Activated CD4-positive, alpha-beta T cell treated with anti-CD3 and anti-CD28 coated beads, Interleukin-2, amount 50 U/mL, for 24 hours (primary cell): ENCODE results near the gene KCNT2.

Experiments
- DNase-seq, 2 donors: peaks; one replicate each; pipeline ENCODE4 v3.0.0-alpha.2; 2020; ENCODE audit warnings: low read depth in 1 of 2, low spot score in 1 of 2

KCNT2 gene

DNA sequence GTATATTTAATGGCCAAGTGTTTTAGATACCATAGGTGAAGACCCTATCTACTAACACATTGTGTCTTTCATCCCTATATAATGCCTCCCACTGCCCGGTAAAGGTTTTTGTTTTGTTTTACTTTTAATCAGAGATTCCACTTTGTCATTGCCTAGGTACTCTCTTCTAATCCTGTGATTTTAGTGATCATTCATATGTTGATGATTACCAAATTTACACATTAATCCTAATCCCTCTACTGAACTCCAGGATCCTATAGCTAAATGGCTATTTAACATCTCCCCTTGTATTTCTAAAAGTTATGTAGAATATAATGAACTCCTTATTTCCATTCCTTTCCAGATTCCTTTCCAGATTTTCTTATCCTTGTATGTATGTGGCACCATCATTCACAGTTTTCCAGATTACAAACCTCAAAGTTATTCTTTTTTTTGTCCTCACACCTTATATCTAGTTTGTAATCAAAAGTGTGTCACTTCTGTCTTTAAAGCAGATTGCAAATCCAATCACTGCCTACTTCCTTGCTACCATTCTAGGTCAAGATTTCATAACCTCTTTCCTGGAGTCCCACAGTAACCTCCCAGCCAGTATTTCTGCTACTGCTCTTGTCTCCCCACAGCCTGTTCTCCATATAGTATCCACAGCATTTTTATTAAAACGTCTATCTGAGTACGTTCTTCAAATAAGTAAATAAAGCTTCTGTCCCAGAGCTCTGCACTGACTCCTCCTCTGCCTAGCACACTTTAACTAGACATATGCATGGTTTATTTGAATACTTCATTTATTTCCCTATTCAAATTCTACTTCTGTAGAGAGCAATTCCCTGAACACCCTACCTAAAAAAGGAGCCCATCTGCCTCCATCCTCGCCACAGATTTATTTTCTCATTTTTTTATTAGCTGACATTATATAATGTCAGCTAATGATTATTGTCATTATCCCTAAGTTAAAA is 157.8 kb downstream of the KCNT2 start:
- no peak for DNase-seq

DNA sequence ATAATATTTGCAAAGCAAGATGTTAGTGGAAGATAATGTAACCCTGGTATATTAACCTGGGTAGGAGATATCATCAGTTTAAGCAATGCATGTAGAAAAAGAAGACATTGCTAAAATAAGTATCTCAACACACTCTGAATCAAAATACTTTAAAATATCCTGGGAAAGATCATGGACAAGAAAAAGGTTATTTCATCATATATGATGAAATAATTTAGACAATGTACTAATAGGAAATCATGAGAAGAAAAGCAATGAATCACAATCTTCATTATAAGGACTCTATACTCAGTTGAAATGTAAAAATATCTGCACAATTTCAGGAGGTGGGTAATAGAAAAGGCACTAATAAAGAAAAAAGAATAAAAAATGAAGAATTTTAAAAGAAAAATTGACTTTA is 158.8 kb downstream of the KCNT2 start:
- DNase-seq, result no peak

DNA sequence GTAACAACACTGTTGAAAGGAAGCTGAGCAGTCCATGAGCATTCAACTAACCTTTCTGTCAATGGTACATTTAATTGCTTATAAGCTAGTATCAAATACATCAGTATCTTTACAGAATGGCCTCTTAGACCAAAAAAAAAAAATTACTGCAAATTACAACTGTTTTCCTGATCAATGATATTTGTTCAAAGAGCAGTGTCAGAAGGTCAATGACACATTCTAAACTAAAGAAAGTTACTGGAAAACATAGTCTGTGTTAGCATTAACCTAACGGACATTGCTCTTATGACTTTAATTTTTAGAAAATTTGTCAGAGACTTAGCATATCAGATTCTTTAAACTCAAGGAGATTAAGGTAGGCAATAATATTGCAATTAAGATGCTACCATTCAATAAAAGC is 162.5 kb downstream of the KCNT2 start:
- no peak for DNase-seq

DNA sequence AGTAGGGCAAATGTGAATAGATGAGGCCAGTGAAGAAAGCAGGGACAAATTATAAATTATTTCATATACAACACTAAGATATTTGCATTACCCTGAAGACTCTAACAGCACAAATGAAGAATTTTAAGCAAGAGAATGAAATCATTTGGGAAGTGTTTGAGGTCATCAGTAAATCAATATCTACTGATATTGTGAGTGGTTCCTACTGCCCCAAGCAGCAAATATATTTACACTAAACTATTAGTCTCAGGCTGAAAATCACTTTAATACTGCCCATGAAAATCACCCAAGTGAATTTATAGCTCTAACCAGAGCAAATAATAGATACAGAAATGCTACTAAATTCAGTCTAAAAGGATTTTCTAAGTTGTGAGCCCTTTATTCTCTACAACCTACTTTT is 163.6 kb downstream of the KCNT2 start:
- DNase-seq, result no peak

DNA sequence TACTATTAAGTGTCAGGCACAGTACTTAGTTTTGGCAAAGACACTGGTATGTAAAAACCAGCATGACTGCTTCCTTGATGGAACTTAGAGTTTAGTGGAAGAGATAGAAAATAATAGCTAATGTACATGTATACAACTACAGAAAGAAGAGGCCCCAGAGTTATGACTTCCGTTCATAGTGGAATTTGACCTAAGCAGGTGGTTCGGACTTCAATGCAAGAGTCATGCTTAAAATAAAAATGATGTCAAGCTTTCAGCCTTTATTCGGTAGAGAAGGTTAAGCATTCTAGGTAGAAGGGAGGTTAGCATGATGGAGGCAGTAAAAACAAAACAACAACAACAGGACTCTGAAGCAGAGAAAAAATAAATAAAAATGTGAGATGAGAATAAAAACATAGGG is 165.9 kb downstream of the KCNT2 start:
- DNase-seq, result no peak

DNA sequence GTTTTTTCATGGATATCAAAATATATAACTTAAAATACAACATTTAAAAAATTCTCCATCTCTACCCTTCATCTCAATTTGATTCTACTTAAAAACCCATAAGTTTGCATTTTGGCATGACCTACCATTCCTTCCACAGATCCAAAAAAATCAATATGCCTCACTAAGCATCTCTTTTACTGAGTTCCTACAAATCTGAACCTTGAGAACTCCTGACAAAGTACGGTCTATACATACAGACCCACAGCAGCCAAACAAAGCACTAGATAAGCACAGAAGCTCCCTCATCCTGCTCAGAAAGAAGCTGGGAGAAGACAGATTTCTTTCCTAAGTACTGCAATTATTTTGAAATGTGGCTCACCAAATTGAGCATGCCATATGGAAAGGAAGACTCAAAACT is 167.5 kb downstream of the KCNT2 start:
- DNase-seq, result no peak

DNA sequence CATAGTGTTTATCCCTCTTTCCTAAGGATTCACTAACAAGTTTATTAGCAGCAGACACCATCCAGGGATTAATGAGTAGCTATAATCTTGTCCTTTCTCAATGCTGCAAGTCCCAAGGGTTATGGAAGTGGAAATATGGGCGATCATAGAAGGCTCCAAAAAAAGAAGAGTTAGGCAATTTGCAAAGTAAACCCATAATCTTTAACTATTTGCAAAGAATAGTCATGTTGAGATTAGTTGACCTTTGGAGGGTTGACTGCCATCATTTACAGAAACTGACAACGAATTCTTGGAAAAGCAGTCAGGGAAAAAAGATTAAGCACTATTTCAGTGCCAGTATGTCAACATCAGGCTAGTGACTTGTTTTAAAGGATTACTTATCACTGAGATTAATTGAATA is 169.9 kb downstream of the KCNT2 start:
- DNase-seq, result no peak

DNA sequence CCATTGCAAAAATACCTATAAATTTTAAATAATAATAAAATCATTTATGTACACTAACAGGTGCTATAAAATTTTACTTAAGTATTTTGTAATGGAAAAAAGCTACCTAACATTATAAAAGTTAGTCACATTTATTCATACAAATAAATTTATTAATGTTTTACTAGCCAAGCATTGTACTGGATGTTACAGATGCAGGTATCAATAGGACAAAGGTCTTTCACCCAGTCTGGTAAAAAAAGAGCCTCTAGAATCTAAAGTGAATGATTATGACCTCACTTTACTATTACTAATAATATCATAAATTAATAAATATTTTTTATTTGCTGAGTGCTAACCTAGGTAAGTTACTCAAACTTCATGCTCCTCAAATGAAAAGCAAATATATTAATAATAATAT is 170.6 kb downstream of the KCNT2 start:
- DNase-seq, result no peak

DNA sequence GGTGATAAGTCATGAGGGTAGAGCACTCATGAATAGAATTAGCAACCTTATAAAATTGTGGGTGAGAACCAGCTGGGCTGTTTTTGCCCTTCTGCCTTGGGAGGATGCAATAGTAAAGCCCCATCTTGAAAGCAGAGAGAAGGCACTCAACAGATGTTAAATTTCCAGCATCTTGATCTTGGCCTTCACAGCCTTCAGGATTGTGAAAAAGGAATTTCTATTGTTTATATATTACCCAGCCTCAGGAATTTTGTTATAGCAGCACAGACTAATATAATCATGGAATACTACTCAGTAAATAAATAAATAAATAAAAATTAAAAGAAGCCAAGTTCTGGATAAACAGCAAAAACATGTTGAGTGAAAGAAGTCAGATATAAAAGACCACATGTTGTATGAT is 175.2 kb downstream of the KCNT2 start:
- DNase-seq, result no peak

DNA sequence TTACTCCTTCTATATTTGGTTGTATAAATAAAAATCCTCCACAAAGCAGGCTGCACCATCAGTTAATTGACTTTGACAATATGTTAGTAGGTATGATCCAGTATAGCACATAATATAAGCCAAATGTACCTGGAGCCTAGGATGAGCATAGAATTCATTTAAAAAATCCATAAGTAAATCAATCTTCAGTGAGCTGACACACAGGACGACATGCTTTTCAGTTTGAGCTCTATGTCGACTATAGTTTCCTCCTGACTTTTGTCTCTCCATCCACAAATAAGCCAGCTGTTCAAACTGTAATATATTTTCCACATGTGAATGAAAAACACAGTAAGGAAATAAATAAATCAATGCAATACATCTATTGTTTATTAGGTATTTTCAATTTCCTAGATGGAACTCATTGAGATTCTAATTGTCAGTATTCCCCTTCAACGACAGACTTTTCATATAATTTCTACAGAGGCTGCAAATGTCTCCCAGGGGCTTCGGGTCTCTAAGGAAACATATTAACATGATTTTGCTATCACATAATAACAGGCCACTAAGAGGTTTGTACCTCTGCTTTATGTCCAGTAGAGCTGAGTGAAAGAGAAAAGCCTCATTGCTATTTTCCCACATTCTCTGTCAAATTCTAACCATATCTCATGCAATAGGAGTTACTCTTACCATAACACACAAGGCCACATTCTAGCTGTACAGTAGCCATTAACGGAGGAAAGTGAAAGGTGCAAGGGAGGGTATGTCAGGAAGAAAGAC is 180.1 kb downstream of the KCNT2 start:
- DNase-seq, result no peak

DNA sequence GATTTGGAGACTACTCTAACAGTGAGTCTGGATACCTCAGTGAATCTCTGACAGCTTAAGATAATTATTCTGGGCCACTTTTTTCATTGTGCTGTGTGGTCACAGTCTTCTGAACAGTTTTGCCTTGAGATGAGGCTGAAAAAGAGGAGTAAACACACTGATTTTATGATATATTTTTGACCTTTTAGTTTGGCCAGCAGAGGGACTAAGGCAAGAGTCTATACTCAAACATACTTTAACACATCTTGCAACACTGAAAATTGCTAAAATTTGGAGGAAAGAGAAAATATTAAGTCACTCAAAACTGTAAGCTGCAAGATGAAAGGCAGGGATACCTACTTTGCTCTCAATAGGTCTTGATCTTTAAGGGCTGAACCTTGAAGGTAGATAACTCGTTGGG is 182.7 kb downstream of the KCNT2 start:
- no peak for DNase-seq

DNA sequence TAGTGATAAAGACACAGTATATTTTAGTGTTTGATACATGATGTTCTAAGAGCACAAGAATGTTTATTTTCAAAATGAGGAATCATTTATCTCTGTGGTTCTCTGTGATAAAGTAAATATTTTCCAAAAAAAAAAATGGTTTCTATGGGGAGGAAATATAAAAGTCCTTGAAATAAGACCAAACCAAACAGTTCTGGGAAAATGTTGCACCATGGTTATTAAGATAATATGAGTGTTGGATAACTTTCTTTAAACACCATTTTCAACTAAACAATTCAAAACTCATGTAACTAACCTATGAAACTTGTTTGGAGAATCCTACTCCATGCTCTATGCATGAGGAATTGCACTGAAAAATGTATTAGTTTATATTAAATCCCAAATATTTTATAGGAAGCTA is 184.6 kb downstream of the KCNT2 start:
- no peak for DNase-seq

DNA sequence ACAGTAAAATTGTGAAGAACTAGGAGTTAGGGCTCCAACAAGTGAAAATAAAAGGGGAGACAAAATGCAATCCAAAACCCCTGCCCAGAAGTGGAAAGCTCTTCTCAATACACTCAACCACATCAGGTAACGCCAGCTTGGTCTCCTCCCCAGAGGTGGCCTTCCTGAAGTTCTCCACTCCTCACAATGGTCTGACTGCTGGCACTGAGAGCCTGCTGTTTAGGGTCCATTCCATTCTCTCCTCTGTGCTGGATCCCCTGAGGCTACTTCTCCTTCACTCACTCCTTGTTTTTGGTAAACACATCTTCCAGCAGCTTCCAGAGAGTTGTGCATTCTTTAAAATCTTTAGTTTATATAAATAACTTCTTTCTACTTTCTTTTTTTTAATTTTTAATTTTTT is 189.5 kb downstream of the KCNT2 start:
- DNase-seq, result no peak

DNA sequence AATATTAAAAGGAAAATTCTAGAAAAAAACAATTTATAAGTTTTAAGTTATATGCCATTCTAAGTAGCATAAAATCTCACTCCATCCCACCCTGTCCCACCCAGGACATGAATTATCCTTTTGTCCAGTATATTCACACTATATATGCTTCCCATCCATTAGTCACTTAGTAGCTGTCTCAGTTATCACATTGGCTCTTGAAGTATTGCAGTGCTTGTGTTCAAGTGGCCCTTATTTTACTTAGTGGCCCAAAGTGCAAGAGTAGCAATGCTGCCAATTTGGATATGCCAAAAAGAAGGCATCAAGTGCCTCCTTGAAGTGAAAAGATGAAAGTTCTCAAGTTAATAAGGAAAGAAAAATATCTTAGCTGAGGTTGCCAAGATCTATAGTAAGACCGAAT is 192.3 kb downstream of the KCNT2 start:
- no peak for DNase-seq

DNA sequence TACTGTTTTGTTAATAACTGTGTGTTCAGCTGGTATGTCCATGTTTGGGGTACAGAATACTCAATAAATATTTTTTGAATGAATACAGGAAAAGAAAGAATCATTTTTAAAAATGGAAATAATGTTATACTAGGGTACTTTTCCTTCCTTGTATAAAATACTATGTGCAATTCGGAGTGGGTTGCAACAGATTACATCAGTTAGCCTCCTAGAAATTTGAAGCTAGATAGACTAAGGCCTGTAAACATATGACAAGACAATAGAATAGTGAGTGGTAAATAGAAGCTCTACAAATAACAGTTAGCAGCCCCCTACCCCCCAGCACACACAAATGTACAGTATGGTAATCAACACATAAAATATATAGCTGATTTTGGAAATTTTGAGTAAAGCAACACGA is 195.9 kb downstream of the KCNT2 start:
- DNase-seq, result no peak

DNA sequence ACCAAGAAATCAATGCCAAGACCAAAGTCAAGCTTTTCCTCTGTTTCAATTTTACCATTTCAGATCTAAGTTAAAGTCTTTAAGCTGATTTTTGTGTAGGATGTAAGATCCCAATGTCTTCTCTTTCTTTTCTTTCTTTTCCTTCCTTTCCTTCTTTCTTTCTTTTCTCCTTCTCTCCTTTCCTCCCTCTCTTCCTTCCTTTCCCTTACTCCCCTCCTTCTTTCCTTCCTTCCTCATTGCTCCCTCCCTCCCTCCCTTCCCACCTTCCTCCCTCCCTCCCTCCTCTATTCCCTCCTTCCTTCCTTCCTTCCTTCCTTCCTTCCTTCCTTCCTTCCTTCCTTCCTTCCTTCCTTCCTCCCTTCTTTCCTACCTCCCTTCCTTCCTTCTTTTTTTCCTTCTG is 197.5 kb downstream of the KCNT2 start:
- DNase-seq, result no peak

DNA sequence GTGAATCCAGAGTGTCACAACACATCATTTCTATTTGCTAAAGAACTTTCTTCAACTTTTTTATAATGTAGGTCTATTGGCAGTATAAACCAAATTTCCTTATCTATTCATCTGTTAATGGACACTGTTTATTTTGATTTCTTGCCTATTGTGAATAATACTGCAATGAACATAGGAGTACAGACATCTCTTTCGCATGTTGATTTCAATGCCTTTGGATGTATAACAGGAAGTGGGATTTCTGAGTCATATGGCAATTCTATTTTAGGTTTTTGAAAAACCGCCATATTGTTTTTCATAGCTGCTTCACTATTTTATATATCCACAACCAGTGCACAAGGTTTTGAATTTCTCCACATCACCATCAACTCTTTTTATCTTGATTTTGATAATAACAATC is 198.7 kb downstream of the KCNT2 start:
- no peak for DNase-seq

DNA sequence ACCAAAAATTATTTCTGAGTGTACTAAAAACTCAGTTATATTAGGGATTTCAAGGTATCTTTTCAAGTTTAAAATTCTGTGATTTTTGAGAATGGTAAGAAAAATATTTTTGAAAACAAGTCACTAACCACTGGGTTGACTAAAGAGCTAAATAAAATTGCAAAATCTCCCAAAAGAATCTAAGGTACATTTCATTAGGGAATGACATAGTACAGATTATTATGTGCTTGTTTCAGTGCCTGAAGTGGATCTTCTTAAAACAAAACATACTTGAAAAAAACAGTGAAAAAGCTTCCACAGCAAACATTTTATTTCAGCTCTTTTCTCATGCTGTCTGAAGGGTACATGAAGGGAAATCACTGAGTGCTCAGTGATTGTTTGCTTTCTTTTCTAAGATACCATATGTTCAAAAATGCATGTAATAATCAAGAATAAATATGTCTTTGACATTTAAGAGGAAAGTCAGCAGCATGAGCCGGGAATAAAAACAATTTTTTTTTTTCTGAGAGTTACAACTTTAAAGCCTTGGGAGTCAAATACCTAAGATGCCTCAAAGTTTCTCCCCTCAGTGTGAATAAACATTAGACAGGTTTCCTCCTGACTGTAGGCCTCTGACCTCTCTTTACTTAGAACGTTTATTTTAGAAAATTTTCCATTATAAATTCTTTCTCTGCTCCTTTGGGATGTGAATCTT is 200.7 kb downstream of the KCNT2 start:
- no peak for DNase-seq

DNA sequence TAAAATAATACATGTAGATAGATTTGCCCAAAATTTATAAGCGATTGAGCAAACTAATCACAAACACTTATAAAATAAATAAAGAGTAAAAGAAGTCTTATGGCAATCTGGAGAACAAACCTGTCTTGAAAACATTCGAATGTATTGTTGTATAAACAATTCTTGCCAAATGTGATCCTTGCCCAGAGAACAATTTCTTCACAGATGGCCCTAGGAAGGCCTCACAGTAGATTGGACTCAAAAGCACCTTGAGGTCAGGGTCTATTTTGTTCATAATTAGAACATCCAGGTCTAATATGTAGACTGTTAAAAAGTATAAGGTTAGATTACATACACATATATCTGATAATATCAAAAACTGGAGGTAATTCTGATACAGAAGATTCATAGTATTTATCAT is 202.4 kb downstream of the KCNT2 start:
- DNase-seq, result no peak

DNA sequence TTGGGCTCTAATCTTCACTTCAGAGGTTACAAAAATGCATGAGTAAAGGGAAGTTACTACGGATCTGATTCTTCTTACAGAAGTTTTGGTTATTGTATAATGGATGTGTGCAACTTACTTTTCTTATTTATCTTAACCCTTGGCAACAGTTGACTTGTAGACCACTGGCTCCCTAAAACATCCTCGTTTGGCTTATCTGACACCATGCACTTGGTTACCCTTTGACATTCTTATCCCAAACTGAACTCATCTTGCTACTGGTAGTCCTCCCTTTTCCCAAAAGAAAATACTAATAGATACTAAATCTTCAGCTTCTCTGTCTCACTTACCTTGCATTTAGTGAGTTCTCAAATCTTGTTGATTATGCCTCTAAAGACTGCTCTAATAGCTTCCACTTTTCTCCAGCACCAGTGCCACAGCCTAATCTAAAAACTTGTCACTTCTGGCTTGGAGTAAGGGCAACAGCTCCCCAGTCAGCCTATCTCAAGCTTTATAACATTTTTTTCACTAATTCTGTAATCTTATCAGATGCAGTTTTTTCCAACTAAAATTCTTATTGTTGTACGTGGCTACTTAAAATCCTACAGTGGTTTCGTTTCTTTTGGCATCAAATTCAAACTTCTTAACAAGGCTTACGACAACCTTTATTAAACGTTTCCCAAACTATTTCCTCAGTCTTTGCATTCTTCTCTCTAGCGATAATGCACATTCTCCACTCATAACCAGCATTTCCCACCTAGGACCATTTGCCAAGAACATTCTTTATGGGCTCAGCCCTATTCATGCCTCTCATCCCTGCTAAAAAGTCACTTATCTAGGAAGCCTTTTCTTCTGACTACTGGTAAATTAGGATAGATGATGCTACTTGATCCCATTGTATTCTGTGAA is 204.2 kb downstream of the KCNT2 start:
- no peak for DNase-seq

DNA sequence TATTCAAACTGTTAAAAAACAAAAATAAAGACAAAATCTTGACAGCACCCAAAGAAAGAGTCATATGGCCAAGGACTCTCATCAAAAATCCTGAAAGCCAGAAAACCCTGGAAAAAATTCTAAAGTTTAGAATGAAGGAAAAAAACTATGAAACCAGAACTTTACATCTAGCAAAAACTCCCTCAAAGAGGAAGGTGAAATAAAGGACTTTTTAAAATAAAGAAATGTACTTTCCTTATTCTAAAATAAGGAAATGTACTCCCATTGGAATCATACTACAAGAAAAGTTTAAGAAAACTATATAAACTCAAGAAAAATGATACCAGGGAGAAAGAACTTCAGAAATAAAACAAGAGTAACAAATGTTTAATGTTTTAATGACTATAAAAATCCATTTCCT is 206.3 kb downstream of the KCNT2 start:
- DNase-seq, result no peak
